HepG2 (cell line): ENCODE results near the gene WDR83. TPM values are rescaled to one million over a fixed set of nuclear protein-coding genes. Genes with fewer than 3 reads are reported as not detected.

Experiments
- HDAC1 ChIP-seq: sonication (generic); formaldehyde crosslinking; IDR thresholded peaks from 2 replicates; pipeline ENCODE4 v1.5.1; 2020; ENCODE audit warnings: mild to moderate bottlenecking, missing genetic modification reagents
- HOXA3 ChIP-seq: sonication (generic); formaldehyde crosslinking; IDR thresholded peaks from 2 replicates; pipeline ENCODE4 v1.5.0; 2020; ENCODE audit warnings: missing genetic modification reagents
- NR2F2 ChIP-seq: IDR thresholded peaks from 2 replicates; pipeline ENCODE4 v1.6.1; 2012; ENCODE audit warnings: low read depth, inconsistent platforms, borderline replicate concordance
- TCF7 ChIP-seq: sonication (generic); IDR thresholded peaks from 2 replicates; pipeline ENCODE4 v1.6.1; 2016; ENCODE audit warnings: antibody characterized with exemption, low read depth
- THRA ChIP-seq: sonication (generic); formaldehyde crosslinking; IDR thresholded peaks from 2 replicates; pipeline ENCODE4 v1.4.0; 2020; ENCODE audit warnings: missing genetic modification reagents, borderline replicate concordance
- THYN1 ChIP-seq: sonication (generic); formaldehyde crosslinking; IDR thresholded peaks from 2 replicates; pipeline ENCODE4 v1.8.1; 2023; ENCODE audit warnings: low read depth, mild to moderate bottlenecking, moderate library complexity, missing genetic modification reagents, borderline replicate concordance
- ZBTB14 ChIP-seq: sonication (generic); formaldehyde crosslinking; IDR thresholded peaks from 2 replicates; pipeline ENCODE4 v1.4.0; 2020; ENCODE audit warnings: missing genetic modification reagents
- ZFX ChIP-seq: sonication (generic); formaldehyde crosslinking; IDR thresholded peaks from 2 replicates; pipeline ENCODE4 v1.4.0; 2020; ENCODE audit warnings: mild to moderate bottlenecking, low read depth, missing genetic modification reagents, moderate library complexity
- ZNF17 ChIP-seq: sonication (generic); formaldehyde crosslinking; IDR thresholded peaks from 2 replicates; pipeline ENCODE4 v1.5.0; 2020; ENCODE audit warnings: mild to moderate bottlenecking, missing genetic modification reagents
- ZNF20 ChIP-seq: sonication (generic); formaldehyde crosslinking; IDR thresholded peaks from 2 replicates; pipeline ENCODE4 v1.4.0; 2020; ENCODE audit warnings: mild to moderate bottlenecking, moderate library complexity, missing genetic modification reagents
- ZNF501 ChIP-seq: sonication (generic); formaldehyde crosslinking; IDR thresholded peaks from 2 replicates; pipeline ENCODE4 v1.5.1; 2020; ENCODE audit warnings: mild to moderate bottlenecking, moderate library complexity, missing genetic modification reagents
- ZSCAN12 ChIP-seq: sonication (generic); formaldehyde crosslinking; IDR thresholded peaks from 2 replicates; pipeline ENCODE4 v1.9.0; 2021; ENCODE audit warnings: mild to moderate bottlenecking, missing genetic modification reagents
- polyA plus RNA-seq, 8 experiments: library from polyadenylated mRNA; depleted of rRNA in 3 of 8; stranded (reverse) in 7 of 8; unstranded in 1 of 8; fragments of >200 nt; fragmentation: Illumina TruSeq in 4 of 8; extraction: Trizol in 4 of 8; gene quantifications; 2 replicates each; pipeline versions ENCODE4 v1.2.1 to v1.2.3, GENCODE V29; 2011 to 2016; ENCODE audit warnings: low read depth in 4 of 8, missing spikeins in 1 of 8, mixed read lengths in 1 of 8; ENCODE audit not compliant: insufficient read depth in 1 of 8
- total RNA-seq, 5 experiments: library from RNA; depleted of rRNA; stranded (reverse); fragments of >200 nt; fragmentation: Illumina TruSeq; extraction: Trizol; gene quantifications; 2 replicates each; pipeline ENCODE4 v1.2.3, GENCODE V29; 2016; ENCODE audit warnings: low read depth in 1 of 5
- TF ChIP-seq, protein P1 (sequence below): sonication (generic); formaldehyde crosslinking; IDR thresholded peaks from 2 replicates; pipeline ENCODE4 v1.5.0; 2020; ENCODE audit warnings: missing genetic modification reagents
- TF ChIP-seq, protein P2 (sequence below): sonication (generic); formaldehyde crosslinking; IDR thresholded peaks from 2 replicates; pipeline ENCODE4 v1.5.1; 2020; ENCODE audit warnings: mild to moderate bottlenecking, missing genetic modification reagents, borderline replicate concordance
- TF ChIP-seq, protein P3 (sequence below): sonication (generic); formaldehyde crosslinking; IDR thresholded peaks from 2 replicates; pipeline ENCODE4 v1.8.1; 2023; ENCODE audit warnings: mild to moderate bottlenecking, moderate library complexity, missing genetic modification reagents
- TF ChIP-seq, protein P4 (sequence below): sonication (generic); formaldehyde crosslinking; IDR thresholded peaks from 2 replicates; pipeline ENCODE4 v1.5.0; 2020; ENCODE audit warnings: mild to moderate bottlenecking, missing genetic modification reagents, borderline replicate concordance

Gene WDR83
- total and polyA plus RNA-seq, 2 of the 13 experiments (the other 11 are each of a cell fraction or from before 2014, with no cell fraction given) = 4.5 to 10.7 TPM

- TF ChIP-seq NR2F2 (no peak; the same call in 1 of the 2 replicates), ZFX (CRISPR knock-in tag) (peak; percentile 39; the same call in 1 of the 2 replicates), THRA (CRISPR knock-in tag) (peak; percentile 36; the same call in 1 of the 2 replicates), ZNF501 (CRISPR knock-in tag) (no peak; the same call in 1 of the 2 replicates), ZNF17 (CRISPR knock-in tag) (no peak), THYN1 (no peak), ZSCAN12 (CRISPR knock-in tag) (no peak), HOXA3 (CRISPR knock-in tag) (peak; percentile 87), TCF7 (no peak), HDAC1 (peak; percentile 80), ZNF20 (CRISPR knock-in tag) (no peak), ZBTB14 (CRISPR knock-in tag) (peak; percentile 51; the same call in 1 of the 2 replicates)
- TF ChIP-seq, protein P1, sequence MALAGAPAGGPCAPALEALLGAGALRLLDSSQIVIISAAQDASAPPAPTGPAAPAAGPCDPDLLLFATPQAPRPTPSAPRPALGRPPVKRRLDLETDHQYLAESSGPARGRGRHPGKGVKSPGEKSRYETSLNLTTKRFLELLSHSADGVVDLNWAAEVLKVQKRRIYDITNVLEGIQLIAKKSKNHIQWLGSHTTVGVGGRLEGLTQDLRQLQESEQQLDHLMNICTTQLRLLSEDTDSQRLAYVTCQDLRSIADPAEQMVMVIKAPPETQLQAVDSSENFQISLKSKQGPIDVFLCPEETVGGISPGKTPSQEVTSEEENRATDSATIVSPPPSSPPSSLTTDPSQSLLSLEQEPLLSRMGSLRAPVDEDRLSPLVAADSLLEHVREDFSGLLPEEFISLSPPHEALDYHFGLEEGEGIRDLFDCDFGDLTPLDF (CRISPR knock-in tag) = peak; percentile 48
- TF ChIP-seq, protein P2, sequence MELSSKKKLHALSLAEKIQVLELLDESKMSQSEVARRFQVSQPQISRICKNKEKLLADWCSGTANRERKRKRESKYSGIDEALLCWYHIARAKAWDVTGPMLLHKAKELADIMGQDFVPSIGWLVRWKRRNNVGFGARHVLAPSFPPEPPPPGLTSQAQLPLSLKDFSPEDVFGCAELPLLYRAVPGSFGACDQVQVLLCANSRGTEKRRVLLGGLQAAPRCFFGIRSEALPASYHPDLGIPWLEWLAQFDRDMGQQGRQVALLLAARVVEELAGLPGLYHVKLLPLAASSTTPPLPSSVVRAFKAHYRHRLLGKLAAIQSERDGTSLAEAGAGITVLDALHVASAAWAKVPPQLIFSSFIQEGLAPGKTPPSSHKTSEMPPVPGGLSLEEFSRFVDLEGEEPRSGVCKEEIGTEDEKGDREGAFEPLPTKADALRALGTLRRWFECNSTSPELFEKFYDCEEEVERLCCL (CRISPR knock-in tag) = no peak
- TF ChIP-seq, protein P3, sequence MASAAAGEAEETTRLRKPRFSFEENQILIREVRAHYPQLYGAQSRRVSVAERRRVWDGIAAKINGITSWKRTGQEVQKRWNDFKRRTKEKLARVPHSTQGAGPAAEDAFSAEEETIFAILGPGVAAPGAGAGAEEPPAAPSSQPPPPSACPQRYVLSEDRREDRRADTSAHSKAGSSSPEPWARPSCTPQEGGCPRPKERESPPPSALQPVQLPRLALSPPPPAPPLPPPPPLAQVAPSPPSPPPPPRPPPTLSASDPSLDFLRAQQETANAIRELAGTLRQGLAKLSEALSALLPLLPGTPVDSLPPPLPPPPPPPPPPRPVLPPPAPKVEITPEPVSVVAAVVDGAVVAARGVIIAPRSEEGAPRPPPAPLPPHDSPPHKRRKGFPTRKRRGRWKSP (CRISPR knock-in tag) = 0 out of 2 replicates have a peak, but pooled peaks have one; percentile 24
- TF ChIP-seq, protein P4, sequence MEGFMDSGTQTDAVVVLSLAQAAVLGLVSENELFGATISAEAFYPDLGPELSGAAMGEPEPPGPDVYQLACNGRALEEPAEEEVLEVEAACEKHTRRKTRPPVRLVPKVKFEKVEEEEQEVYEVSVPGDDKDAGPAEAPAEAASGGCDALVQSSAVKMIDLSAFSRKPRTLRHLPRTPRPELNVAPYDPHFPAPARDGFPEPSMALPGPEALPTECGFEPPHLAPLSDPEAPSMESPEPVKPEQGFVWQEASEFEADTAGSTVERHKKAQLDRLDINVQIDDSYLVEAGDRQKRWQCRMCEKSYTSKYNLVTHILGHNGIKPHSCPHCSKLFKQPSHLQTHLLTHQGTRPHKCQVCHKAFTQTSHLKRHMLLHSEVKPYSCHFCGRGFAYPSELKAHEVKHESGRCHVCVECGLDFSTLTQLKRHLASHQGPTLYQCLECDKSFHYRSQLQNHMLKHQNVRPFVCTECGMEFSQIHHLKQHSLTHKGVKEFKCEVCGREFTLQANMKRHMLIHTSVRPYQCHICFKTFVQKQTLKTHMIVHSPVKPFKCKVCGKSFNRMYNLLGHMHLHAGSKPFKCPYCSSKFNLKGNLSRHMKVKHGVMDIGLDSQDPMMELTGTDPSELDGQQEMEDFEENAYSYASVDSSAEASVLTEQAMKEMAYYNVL (CRISPR knock-in tag) = no peak; the same call in 1 of the 2 replicates
Observed at GRCh38 chr19:12722566-12723380, 56.2 kb downstream of the WDR83 start (continued).
